ENCODE measurements around the gene OBSCN. TPM values are rescaled to one million over a fixed set of nuclear protein-coding genes. Genes with fewer than 3 reads are reported as not detected.

OBSCN gene
- total RNA-seq, 1 donor from 2014 or later: 7.6 TPM

GRCh38 chr1:228298471-228298870 lies 90.6 kb downstream of the OBSCN start:
- FAIRE-seq: no peak
- Histone ChIP-seq H3K4me3 (ENCODE audit: low read depth, low read length) (no peak overlapping the region), H3K36me3 (ENCODE audit: control insufficient read depth, insufficient read depth, low read length) (no peaks in the 10 kb centered on the region), H3K27me3 (ENCODE audit: control insufficient read depth, insufficient read depth, low read length) (no peaks in the 10 kb centered on the region)
- no peak for TF ChIP-seq CTCF (IDR thresholded peaks at IDR 0.05; ENCODE audit: insufficient read depth, low read length, severe bottlenecking)
- no peak for DNase-seq (ENCODE audit: low read depth)

GRCh38 chr1:228299211-228299610 lies 91.4 kb downstream of the OBSCN start:
- no peaks in the 10 kb centered on the region for H3K36me3 ChIP-seq (ENCODE audit: control insufficient read depth, insufficient read depth, low read length)
- DNase-seq (ENCODE audit: low read depth): no peak
- no peak for TF ChIP-seq CTCF (IDR thresholded peaks at IDR 0.05; ENCODE audit: insufficient read depth, low read length, severe bottlenecking)
- FAIRE-seq: no peak
- H3K27me3 ChIP-seq (ENCODE audit: control insufficient read depth, insufficient read depth, low read length): no peaks in the 10 kb centered on the region
- H3K4me3 ChIP-seq (ENCODE audit: low read depth, low read length): no peak overlapping the region

GRCh38 chr1:228299901-228300300 lies 92.1 kb downstream of the OBSCN start:
- DNase-seq (ENCODE audit: low read depth) (no peak), FAIRE-seq (no peak)
- Histone ChIP-seq H3K27me3 (ENCODE audit: control insufficient read depth, insufficient read depth, low read length) (no peaks in the 10 kb centered on the region), H3K4me3 (ENCODE audit: low read depth, low read length) (no peak overlapping the region), H3K36me3 (ENCODE audit: control insufficient read depth, insufficient read depth, low read length) (no peaks in the 10 kb centered on the region)
- TF ChIP-seq CTCF (IDR thresholded peaks at IDR 0.05; ENCODE audit: insufficient read depth, low read length, severe bottlenecking): no peak

DNA sequence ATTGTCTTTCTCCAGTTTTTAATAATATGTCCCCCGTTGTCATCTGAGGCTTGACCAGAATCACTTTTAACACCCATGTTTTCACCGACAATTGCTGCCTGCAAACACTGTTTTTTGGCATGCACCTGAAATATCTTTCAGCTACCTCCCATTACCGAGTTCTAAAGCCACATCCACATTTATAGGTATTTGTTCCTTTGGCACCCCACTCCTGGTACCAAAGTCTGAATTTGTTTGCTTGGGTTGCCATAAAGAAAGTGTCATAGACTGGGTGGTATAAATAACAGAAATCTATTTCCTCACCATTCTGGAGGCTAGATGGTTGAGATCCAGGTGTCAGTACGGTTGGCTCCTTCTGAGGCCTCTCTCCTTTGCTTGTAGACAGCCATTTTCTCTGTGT lies 94.2 kb downstream of the OBSCN start:
- Histone ChIP-seq H3K36me3 (ENCODE audit: control insufficient read depth, insufficient read depth, low read length) (no peaks in the 10 kb centered on the region), H3K4me3 (ENCODE audit: low read depth, low read length) (no peak overlapping the region), H3K27me3 (ENCODE audit: control insufficient read depth, insufficient read depth, low read length) (no peaks in the 10 kb centered on the region)
- no peak for FAIRE-seq
- DNase-seq (ENCODE audit: low read depth): no peak
- no peak for TF ChIP-seq CTCF (IDR thresholded peaks at IDR 0.05; ENCODE audit: insufficient read depth, low read length, severe bottlenecking)

DNA sequence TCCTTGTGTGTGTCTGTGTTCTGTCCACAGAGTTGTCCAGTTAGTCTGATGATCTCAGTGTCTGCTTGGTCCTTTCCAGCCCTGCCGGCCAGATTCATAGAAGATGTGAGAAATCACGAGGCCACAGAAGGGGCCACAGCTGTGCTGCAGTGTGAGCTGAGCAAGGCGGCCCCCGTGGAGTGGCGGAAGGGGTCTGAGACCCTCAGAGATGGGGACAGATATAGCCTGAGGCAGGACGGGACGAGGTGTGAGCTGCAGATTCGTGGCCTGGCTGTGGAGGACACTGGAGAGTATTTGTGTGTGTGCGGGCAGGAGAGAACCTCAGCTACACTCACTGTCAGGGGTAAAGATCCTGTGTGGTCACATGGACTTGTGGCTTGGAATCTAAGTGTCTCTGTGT lies 95.8 kb downstream of the OBSCN start:
- no peaks in the 10 kb centered on the region for H3K36me3 ChIP-seq (ENCODE audit: control insufficient read depth, insufficient read depth, low read length)
- no peaks in the 10 kb centered on the region for H3K27me3 ChIP-seq (ENCODE audit: control insufficient read depth, insufficient read depth, low read length)
- peak; percentile 13 for FAIRE-seq
- DNase-seq (ENCODE audit: low read depth): no peak
- TF ChIP-seq CTCF (IDR thresholded peaks at IDR 0.05; ENCODE audit: insufficient read depth, low read length, severe bottlenecking): no peak
- H3K4me3 ChIP-seq (ENCODE audit: low read depth, low read length): no peak overlapping the region

- no peak for DNase-seq (ENCODE audit: low read depth)
Measured at GRCh38 chr1:228304225-228304624, 96.4 kb downstream of the OBSCN start.

More at GRCh38 chr1:228304225-228304624, 96.4 kb downstream of the OBSCN start:
- TF ChIP-seq CTCF (IDR thresholded peaks at IDR 0.05; ENCODE audit: insufficient read depth, low read length, severe bottlenecking): no peak
- peak; percentile 81 for FAIRE-seq
- no peak overlapping the region for H3K4me3 ChIP-seq (ENCODE audit: low read depth, low read length)
- no peaks in the 10 kb centered on the region for H3K36me3 ChIP-seq (ENCODE audit: control insufficient read depth, insufficient read depth, low read length)
- H3K27me3 ChIP-seq (ENCODE audit: control insufficient read depth, insufficient read depth, low read length): no peaks in the 10 kb centered on the region
